Cerebellar cortex (tissue), 1 donor: Measurements from ENCODE around the gene DLG2.
"Not testable (repeated sequence)": the region's sequence is repeated elsewhere in the genome, so short reads cannot be mapped to it uniquely, and the experiment has no call there.

Experiments used
- DNase-seq: peaks from one replicate; pipeline ENCODE4 v3.0.0-alpha.2; 2015; ENCODE audit warnings: low spot score

DLG2 gene

GRCh38 chr11:83782329-83782728 lies 1844.8 kb downstream of the DLG2 start:
- no peak for DNase-seq

- DNase-seq: no peak
Observed at GRCh38 chr11:83779876-83780275, 1847.3 kb downstream of the DLG2 start.

DNA sequence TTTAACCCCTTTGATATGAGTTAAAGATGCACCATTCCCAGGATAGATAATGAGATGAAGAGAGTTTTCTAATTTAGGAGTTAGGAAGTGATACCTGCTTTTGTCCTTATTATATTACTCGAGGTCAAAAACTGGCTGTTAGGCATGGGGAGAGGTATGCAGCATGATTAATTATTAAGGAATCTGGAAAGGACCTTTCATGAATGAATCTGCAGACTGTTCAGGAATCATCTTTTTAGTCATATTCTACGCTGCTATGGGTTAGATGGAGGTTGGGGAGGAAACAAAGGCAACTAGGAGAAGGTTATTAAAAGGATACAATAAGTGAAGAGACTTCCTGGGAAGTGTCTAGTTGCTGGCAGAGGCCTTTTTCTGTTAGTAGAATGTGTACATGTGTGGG lies 1848.5 kb downstream of the DLG2 start:
- DNase-seq: no peak

DNA sequence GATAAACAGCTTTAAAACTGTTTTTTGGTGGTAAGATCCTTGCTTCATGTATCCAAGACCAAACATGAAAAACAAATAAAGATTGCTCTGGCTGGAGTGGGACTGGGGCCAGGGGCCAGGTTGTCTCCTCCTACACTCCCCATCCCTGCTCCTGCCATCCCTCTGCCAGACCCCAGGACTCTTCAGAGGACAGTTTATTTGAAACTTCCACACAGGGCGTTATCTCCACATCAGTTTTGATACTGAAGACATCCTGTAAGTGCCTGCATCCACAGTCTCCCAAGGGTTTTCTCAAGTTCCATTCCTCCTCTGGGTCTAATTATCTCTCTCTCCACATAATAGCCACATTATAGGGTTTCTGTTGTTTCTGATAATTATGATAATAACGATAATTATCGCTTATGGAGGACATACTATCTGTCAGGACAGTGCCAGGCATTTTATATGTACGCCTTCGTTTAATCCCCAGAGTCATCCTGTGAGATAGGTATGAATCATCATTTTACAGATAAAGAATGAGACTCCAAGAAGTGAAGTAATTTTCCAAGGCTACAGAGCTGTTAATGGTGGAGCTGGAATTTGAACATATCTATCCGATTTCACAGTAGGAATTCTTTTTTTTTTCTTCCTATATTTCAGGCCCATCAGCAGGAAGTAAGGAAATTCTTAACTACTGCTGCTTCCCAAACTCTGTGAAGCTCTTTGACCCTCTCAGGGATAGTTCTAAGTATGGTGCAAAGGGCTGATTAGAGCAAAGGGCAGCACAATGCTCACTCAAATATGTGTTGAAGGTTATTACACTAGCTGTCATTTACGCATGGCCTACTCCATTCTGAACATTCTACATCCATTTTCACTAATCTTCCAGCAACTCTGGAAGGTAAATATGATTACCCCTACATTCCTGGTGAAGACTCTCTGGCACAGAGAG lies 1852.9 kb downstream of the DLG2 start:
- no peak for DNase-seq

- no peak for DNase-seq
Observed at GRCh38 chr11:83768489-83768888, 1858.7 kb downstream of the DLG2 start.

GRCh38 chr11:83766932-83767331 lies 1860.2 kb downstream of the DLG2 start:
- DNase-seq: no peak

GRCh38 chr11:83764643-83765042 lies 1862.5 kb downstream of the DLG2 start:
- no peak for DNase-seq

- peak; percentile 88 for DNase-seq
Observed at GRCh38 chr11:83760932-83761331, 1866.2 kb downstream of the DLG2 start.

- no peak for DNase-seq
Observed at GRCh38 chr11:83759148-83759547, 1868.0 kb downstream of the DLG2 start.

DNA sequence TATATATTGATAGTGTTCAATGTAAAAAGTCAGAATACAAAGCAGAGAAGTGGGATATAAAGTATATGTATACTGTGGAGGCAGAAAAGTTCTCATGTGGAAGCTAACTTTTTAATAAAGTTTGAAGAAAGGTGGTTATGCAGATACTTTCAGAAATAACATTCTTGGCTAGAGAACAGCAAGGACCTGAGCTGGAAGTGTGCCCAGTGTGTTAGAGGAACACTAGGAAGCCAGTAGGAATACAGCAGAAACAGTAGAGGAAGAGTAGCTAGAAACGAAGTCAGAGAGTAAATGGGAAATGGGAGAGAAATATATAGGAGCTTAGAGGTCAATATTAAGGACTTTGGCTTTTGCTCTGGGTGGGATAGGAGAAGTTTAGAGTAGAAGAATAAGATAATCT lies 1876.1 kb downstream of the DLG2 start:
- no peak for DNase-seq

GRCh38 chr11:83746921-83747585 lies 1880.1 kb downstream of the DLG2 start:
- no peak for DNase-seq

GRCh38 chr11:83744620-83745192 lies 1882.4 kb downstream of the DLG2 start:
- no peak for DNase-seq

- DNase-seq: peak; percentile 51
Observed at GRCh38 chr11:83736684-83737083, 1890.5 kb downstream of the DLG2 start.

DNA sequence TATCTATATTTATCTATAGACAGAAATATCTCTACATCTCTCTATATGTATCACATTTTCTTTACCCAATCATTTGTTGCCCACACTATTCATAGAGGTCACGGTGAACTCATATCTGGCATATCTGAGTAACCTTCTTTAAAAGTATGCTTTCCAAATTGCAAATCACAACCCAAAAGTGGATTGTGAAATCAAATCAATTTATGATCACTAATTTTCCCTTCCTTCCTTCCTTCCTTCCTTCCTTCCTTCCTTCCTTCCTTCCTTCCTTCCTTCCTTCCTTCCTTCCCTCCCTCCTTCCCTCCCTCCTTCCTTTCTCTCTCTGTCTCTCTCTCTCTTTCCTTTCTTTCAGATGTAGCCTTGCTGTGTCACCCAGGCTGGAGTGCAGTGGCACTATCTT lies 1893.0 kb downstream of the DLG2 start:
- DNase-seq: no peak

- DNase-seq: not testable (repeated sequence)
Observed at GRCh38 chr11:83731288-83731687, 1895.9 kb downstream of the DLG2 start.

DNA sequence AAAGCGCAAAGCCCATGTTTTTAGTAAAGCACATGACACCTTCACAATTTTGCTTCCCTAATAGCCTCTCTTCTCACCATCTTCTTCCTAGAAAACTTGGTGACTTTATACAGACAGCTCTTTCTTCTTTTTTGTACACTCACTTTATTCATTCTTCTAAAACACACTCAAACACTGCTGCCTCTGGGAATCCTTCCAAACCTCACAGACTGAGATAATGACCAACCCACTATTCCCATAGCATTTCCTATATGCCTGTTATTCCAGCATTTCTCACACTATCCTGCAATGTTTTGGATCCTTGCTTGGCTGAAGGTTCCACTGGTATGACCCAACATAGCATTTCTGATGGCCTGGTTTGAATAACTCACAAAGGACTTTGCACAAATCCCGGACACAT lies 1898.9 kb downstream of the DLG2 start:
- DNase-seq: no peak

DNA sequence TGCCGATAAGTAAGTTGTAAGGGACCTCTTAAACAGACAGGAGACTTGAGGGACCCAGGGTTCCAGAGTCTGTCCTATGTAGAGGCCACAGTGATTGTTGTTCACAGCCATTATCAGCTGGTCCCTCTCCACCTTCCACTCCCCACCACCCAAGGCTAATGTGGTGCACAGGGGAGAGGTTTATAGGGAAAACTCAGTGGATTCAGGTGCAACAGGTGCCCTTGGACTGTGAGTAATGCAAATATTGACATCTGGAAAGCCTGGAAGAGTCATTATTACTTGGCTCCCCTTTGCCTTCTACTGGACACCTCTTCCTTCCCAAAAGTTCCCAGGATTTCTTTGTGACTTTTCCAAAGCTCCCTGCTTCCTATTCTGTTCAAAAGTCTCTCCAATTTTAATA lies 1899.9 kb downstream of the DLG2 start:
- no peak for DNase-seq

GRCh38 chr11:83726316-83726715 lies 1900.8 kb downstream of the DLG2 start:
- no peak for DNase-seq

DNA sequence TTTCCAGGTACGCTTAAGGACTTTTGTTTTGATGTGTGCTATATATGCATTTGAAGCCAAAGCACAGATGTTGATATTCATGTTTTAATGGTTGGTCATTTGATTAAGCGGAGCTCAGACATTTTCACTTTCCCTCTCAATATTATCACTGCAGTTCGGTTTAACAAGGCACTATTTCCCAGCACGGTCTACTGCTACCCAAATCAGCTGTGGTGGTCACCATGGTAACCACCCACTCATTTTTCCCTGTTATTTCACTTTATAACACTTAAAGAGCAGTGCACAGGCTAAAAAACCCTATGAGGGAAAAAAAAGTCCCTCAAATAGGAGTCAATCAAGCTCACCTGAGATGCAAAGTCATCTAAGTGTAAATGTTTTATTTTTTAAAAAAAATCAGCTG lies 1901.4 kb downstream of the DLG2 start:
- no peak for DNase-seq

- no peak for DNase-seq
Observed at GRCh38 chr11:83725269-83725560, 1901.9 kb downstream of the DLG2 start.

- DNase-seq: peak; percentile 65
Observed at GRCh38 chr11:83723999-83724398, 1903.1 kb downstream of the DLG2 start.

- DNase-seq: no peak
Observed at GRCh38 chr11:83722392-83723119, 1904.6 kb downstream of the DLG2 start.

DNA sequence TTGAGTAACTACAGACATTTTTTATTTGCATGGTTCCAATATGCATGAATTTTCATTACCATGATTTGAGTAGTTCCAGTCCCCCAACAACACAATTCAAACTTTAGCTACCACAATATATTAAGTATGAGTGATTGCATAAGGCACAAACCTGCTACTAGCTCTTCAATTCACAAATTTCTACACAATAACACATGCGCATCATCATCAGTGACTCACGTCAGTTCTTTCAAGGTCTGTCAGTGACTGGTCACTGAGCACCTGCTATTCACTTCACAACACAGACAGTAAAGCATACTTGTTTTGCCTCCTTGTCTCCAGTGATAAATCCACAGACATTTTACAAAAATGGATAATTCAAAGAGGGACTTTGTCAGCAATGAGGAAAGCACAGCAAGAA lies 1905.9 kb downstream of the DLG2 start:
- DNase-seq: no peak
